ENCODE measurements around the gene PRKAG3. TPM values are rescaled to one million over a fixed set of nuclear protein-coding genes. Genes with fewer than 3 reads are reported as not detected.

PRKAG3 gene
- total RNA-seq, 3 donors from 2014 or later (not counting 1 experiment from before 2014, with no cell fraction given), result not detected

GRCh38 chr2:218806346-218806978 lies 25.1 kb downstream of the PRKAG3 start:
- H3K4me1 ChIP-seq (ENCODE audit: control insufficient read depth, insufficient read depth, low read length), result peaks cover 3% of the 10 kb centered on the region
- H3K36me3 Mint-ChIP-seq, result no peaks in the 10 kb centered on the region
- H3K4me1 Mint-ChIP-seq, result peaks cover 0 to 5% of the 10 kb centered on the region in 2 donors
- H3K4me3 Mint-ChIP-seq, result no peak overlapping the region
- DNase-seq (no peak), ATAC-seq (no peak)
- H3K27me3 Mint-ChIP-seq (ENCODE audit: low read depth in 2 of 2), result peaks cover 15 to 33% of the 10 kb centered on the region in 2 donors
- intact Hi-C loops (cut with micrococcal nuclease), result no loop called here
- H3K27ac ChIP-seq (ENCODE audit: low read length), result no peak overlapping the region
- H3K36me3 ChIP-seq (ENCODE audit: control insufficient read depth, insufficient read depth, low read length), result no peaks in the 10 kb centered on the region
- H3K9me3 ChIP-seq (ENCODE audit: control insufficient read depth, insufficient read depth, low read length), result peaks cover 4% of the 10 kb centered on the region
- H3K4me3 ChIP-seq (ENCODE audit: low read length), result no peak overlapping the region
- WGBS (ENCODE audit: insufficient coverage), result 18% methylated on average over 9 of the region's 10 CpGs
- no peak overlapping the region for H3K27ac Mint-ChIP-seq
- TF ChIP-seq, protein P1, sequence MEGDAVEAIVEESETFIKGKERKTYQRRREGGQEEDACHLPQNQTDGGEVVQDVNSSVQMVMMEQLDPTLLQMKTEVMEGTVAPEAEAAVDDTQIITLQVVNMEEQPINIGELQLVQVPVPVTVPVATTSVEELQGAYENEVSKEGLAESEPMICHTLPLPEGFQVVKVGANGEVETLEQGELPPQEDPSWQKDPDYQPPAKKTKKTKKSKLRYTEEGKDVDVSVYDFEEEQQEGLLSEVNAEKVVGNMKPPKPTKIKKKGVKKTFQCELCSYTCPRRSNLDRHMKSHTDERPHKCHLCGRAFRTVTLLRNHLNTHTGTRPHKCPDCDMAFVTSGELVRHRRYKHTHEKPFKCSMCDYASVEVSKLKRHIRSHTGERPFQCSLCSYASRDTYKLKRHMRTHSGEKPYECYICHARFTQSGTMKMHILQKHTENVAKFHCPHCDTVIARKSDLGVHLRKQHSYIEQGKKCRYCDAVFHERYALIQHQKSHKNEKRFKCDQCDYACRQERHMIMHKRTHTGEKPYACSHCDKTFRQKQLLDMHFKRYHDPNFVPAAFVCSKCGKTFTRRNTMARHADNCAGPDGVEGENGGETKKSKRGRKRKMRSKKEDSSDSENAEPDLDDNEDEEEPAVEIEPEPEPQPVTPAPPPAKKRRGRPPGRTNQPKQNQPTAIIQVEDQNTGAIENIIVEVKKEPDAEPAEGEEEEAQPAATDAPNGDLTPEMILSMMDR (IDR thresholded peaks at IDR 0.05), result no peak
- peaks cover 2 to 5% of the 10 kb centered on the region in 2 donors for H3K9me3 Mint-ChIP-seq
- H3K27me3 ChIP-seq (ENCODE audit: control insufficient read depth, insufficient read depth, low read length), result peaks cover 14% of the 10 kb centered on the region

DNA sequence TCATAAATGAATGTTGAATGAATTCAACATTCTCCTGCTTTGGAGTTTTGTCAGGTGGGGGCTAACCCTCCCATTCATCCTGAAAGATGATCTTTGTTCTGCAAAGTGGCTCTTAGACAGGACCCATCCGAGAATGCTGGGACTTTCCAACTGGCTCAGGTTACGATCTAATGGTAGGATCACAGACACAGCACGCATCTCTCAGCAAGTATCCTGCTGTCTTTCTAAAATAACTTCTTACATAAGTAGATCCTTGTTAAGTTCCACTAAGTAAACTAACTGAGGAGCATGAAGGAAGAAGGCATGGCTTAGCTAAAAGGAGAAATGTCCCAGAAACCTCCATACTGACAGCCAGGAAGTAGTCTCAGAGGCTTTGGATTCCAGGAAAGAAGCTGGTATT lies 26.0 kb downstream of the PRKAG3 start:
- ATAC-seq (no peak), DNase-seq (no peak)
- Mint-ChIP-seq H3K27me3 (ENCODE audit: low read depth in 2 of 2) (peaks cover 15 to 28% of the 10 kb centered on the region in 2 donors), H3K4me1 (peaks cover 0 to 5% of the 10 kb centered on the region in 2 donors), H3K4me3 (no peak overlapping the region), H3K9me3 (peaks cover 2 to 5% of the 10 kb centered on the region in 2 donors), H3K27ac (no peak overlapping the region), H3K36me3 (no peaks in the 10 kb centered on the region)
- Histone ChIP-seq H3K36me3 (ENCODE audit: control insufficient read depth, insufficient read depth, low read length) (no peaks in the 10 kb centered on the region), H3K9me3 (ENCODE audit: control insufficient read depth, insufficient read depth, low read length) (peaks cover 4% of the 10 kb centered on the region), H3K4me1 (ENCODE audit: control insufficient read depth, insufficient read depth, low read length) (peaks cover 3% of the 10 kb centered on the region), H3K27ac (ENCODE audit: low read length) (no peak overlapping the region), H3K27me3 (ENCODE audit: control insufficient read depth, insufficient read depth, low read length) (peaks cover 14% of the 10 kb centered on the region), H3K4me3 (ENCODE audit: low read length) (no peak overlapping the region)
- 79% methylated on average over 3 of the region's 3 CpGs for WGBS (ENCODE audit: insufficient coverage)
- intact Hi-C loops (cut with micrococcal nuclease), result no loop called here
- TF ChIP-seq, protein P1 (IDR thresholded peaks at IDR 0.05), result no peak

DNA sequence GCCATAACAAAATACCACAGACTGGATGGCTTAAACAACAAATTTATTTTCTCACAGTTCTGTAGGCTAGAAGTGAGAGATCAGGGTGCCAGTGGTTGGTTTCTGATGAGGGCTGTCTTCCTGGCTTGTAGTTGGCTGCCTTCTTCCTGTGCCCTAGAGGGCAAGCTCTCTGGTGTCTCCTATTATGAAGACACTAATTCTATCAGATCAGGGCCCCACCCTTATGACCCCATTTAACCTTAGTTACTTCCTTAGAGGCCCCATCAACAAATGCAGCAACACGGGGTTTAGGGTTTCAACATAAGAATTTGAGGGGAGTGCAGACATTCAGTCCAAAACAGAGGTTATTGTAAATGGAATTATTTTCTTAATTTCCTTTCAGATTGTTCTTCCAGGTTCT lies 26.8 kb downstream of the PRKAG3 start:
- Mint-ChIP-seq H3K4me3 (no peak overlapping the region), H3K9me3 (peaks cover 2 to 5% of the 10 kb centered on the region in 2 donors), H3K27me3 (ENCODE audit: low read depth in 2 of 2) (peaks cover 17 to 31% of the 10 kb centered on the region in 2 donors), H3K4me1 (peaks cover 0 to 5% of the 10 kb centered on the region in 2 donors), H3K27ac (no peak overlapping the region), H3K36me3 (no peaks in the 10 kb centered on the region)
- no CpG with 5 or more reads among the region's 1 CpG for WGBS (ENCODE audit: insufficient coverage)
- ATAC-seq (no peak), DNase-seq (no peak)
- Histone ChIP-seq H3K27me3 (ENCODE audit: control insufficient read depth, insufficient read depth, low read length) (peaks cover 18% of the 10 kb centered on the region), H3K27ac (ENCODE audit: low read length) (no peak overlapping the region), H3K9me3 (ENCODE audit: control insufficient read depth, insufficient read depth, low read length) (peaks cover 4% of the 10 kb centered on the region), H3K4me3 (ENCODE audit: low read length) (no peak overlapping the region), H3K36me3 (ENCODE audit: control insufficient read depth, insufficient read depth, low read length) (no peaks in the 10 kb centered on the region), H3K4me1 (ENCODE audit: control insufficient read depth, insufficient read depth, low read length) (peaks cover 3% of the 10 kb centered on the region)
- intact Hi-C loops (cut with micrococcal nuclease), result no loop called here
- TF ChIP-seq, protein P1 (IDR thresholded peaks at IDR 0.05), result no peak

Measured in natural killer cell (primary cell).